Neural progenitor cell (in vitro differentiated cells): ENCODE results near the gene THAP4.

Experiments used
- CTCF ChIP-seq: fragments of 200-600 bp; sonication (generic); IDR thresholded peaks from 2 replicates; pipeline ENCODE4 v1.5.1; 2017; ENCODE audit warnings: antibody characterized with exemption, mild to moderate bottlenecking
- EZH2 ChIP-seq: fragments of 200-600 bp; sonication (generic); IDR thresholded peaks from 2 replicates; pipeline ENCODE4 v1.6.1; 2017; ENCODE audit warnings: antibody characterized with exemption, mild to moderate bottlenecking, moderate library complexity
- EZH2phosphoT487 ChIP-seq: fragments of 200-600 bp; sonication (generic); IDR thresholded peaks from 2 replicates; pipeline ENCODE4 v1.6.1; 2017; ENCODE audit warnings: antibody characterized with exemption

- no peak for TF ChIP-seq CTCF
- no peak for TF ChIP-seq EZH2
- TF ChIP-seq EZH2phosphoT487 = no peak
Measured at GRCh38 chr2:241545523-241546473, 91.2 kb downstream of the THAP4 start.
